ENCODE results near the gene HSPB6. TPM values are rescaled to one million over a fixed set of nuclear protein-coding genes. Genes with fewer than 3 reads are reported as not detected.

HSPB6 gene
- total RNA-seq, 1 experiment from 2014 or later: 0.71 TPM

- H3K27me3 Mint-ChIP-seq (ENCODE audit: unreplicated experiment): no peaks in the 10 kb centered on the region
- H3K36me3 Mint-ChIP-seq (ENCODE audit: insufficient read depth, unreplicated experiment): peaks cover 60% of the 10 kb centered on the region
- no peak overlapping the region for H3K27ac Mint-ChIP-seq (ENCODE audit: unreplicated experiment)
- no peaks in the 10 kb centered on the region for H3K9me3 Mint-ChIP-seq (ENCODE audit: low read depth, unreplicated experiment)
- DNase-seq: no peak
- no TSS peak for BruUV-seq (replicated peaks)
- TF ChIP-seq CTCF (IDR thresholded peaks at IDR 0.05; ENCODE audit: unreplicated experiment): no peak
- peaks cover 16% of the 10 kb centered on the region for H3K4me1 Mint-ChIP-seq (ENCODE audit: low read depth, unreplicated experiment)
- CTCF ChIA-PET: no interaction called here
- intact Hi-C loops (cut with micrococcal nuclease; ENCODE audit: unreplicated experiment): no loop called here
- H3K4me3 Mint-ChIP-seq (ENCODE audit: low read depth, unreplicated experiment): no peak overlapping the region
Measured at GRCh38 chr19:35752746-35753350, 4.0 kb downstream of the HSPB6 start.

- H3K4me1 Mint-ChIP-seq (ENCODE audit: low read depth, unreplicated experiment): peaks cover 18% of the 10 kb centered on the region
- no peak for DNase-seq
- no peak overlapping the region for H3K4me3 Mint-ChIP-seq (ENCODE audit: low read depth, unreplicated experiment)
- intact Hi-C loops (cut with micrococcal nuclease; ENCODE audit: unreplicated experiment): no loop called here
- H3K27ac Mint-ChIP-seq (ENCODE audit: unreplicated experiment): no peak overlapping the region
- no TSS peak for BruUV-seq (replicated peaks)
- no peak for TF ChIP-seq CTCF (IDR thresholded peaks at IDR 0.05; ENCODE audit: unreplicated experiment)
- CTCF ChIA-PET: no interaction called here
- no peaks in the 10 kb centered on the region for H3K9me3 Mint-ChIP-seq (ENCODE audit: low read depth, unreplicated experiment)
- H3K36me3 Mint-ChIP-seq (ENCODE audit: insufficient read depth, unreplicated experiment): peaks cover 53% of the 10 kb centered on the region
- H3K27me3 Mint-ChIP-seq (ENCODE audit: unreplicated experiment): no peaks in the 10 kb centered on the region
Measured at GRCh38 chr19:35751839-35752745, 4.7 kb downstream of the HSPB6 start.

GRCh38 chr19:35750167-35750566 lies 6.7 kb downstream of the HSPB6 start:
- H3K27me3 Mint-ChIP-seq (ENCODE audit: unreplicated experiment): no peaks in the 10 kb centered on the region
- no peak overlapping the region for H3K27ac Mint-ChIP-seq (ENCODE audit: unreplicated experiment)
- no peak for TF ChIP-seq CTCF (IDR thresholded peaks at IDR 0.05; ENCODE audit: unreplicated experiment)
- no peak for DNase-seq
- intact Hi-C loops (cut with micrococcal nuclease; ENCODE audit: unreplicated experiment): no loop called here
- CTCF ChIA-PET: no interaction called here
- peak overlapping the region; percentile 90 for H3K4me3 Mint-ChIP-seq (ENCODE audit: low read depth, unreplicated experiment)
- peaks cover 57% of the 10 kb centered on the region for H3K36me3 Mint-ChIP-seq (ENCODE audit: insufficient read depth, unreplicated experiment)
- peaks cover 37% of the 10 kb centered on the region for H3K4me1 Mint-ChIP-seq (ENCODE audit: low read depth, unreplicated experiment)
- H3K9me3 Mint-ChIP-seq (ENCODE audit: low read depth, unreplicated experiment): no peaks in the 10 kb centered on the region
- no TSS peak for BruUV-seq (replicated peaks)

DNA sequence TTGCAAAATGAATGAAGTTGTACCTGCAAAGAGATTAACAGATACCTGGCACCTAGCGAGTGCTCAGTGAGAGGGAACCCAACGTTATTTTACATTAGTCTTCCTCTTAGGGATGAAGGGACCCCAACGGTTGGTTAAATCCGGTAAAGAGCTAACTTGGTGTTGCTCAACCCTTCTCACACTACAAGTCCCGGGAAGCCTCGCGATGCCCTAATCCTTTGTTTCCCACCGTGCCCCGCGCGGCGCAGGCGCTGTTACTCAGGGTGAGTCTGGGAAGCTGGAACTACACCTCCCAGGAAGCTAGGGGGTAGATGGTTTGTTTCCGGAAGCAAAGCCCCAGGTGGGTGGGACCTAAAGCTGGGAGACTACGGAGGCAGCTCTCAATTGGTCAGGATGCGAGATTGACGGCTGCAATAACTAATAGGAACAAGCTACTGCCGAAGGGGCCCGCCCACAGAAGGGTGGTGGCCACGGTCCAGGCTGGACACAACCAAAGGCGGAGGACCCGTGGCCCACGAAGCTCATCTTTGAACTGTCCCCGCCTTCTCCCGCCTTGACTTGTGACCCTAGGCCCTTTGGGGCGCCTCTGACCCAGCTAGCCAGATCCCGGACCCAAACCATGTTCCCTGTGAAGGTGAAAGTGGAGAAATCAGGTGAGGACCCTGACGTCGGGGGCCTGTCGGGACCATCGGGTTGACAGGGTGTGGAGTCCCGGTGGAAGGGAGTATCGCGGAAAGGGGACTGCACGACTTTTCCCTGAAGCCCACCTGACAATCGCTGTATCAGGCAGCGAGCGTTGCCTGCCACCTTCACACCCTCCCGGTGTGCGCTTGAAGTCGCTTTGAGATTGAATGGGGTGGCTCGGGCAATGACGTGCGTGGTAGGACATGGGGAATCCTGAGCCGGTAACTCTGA lies 8.5 kb downstream of the HSPB6 start, which contains the start of gene LIN37:
TSS of gene LIN37 (plus strand) at position 471 of the 915 bp plus-strand sequence. CDS start at position 620, 149 bp downstream.
- Mint-ChIP-seq H3K27me3 (ENCODE audit: unreplicated experiment) (no peaks in the 10 kb centered on the region), H3K4me3 (ENCODE audit: low read depth, unreplicated experiment) (peak within 1 kb of the TSS; percentile 90), H3K27ac (ENCODE audit: unreplicated experiment) (peak within 1 kb of the TSS; percentile 93), H3K9me3 (ENCODE audit: low read depth, unreplicated experiment) (no peaks in the 10 kb centered on the region), H3K4me1 (ENCODE audit: low read depth, unreplicated experiment) (peaks cover 45% of the 10 kb centered on the region), H3K36me3 (ENCODE audit: insufficient read depth, unreplicated experiment) (peaks cover 54% of the 10 kb centered on the region)
- intact Hi-C loops (cut with micrococcal nuclease; ENCODE audit: unreplicated experiment): loop anchor here (10.0 kb wide), 1 partner anchor 186 kb away; the partner anchor contains the start of gene LRFN3
- BruUV-seq (replicated peaks): TSS peak; percentile 23
- DNase-seq: peak; percentile 99
- no peak for TF ChIP-seq CTCF (IDR thresholded peaks at IDR 0.05; ENCODE audit: unreplicated experiment)
- CTCF ChIA-PET: interaction anchor here (0.6 to 1.4 kb wide), 9 partner anchors 11 to 235 kb away, joined by 3 to 12 read pairs (median 4); partner anchors contain the start of gene DMKN
